VCaP (cell line): ENCODE data around the gene BTF3.

Source experiments
- H3K27ac ChIP-seq: fragments of 450-650 bp; 2 replicates; pipeline ENCODE4 v1.5.1; 2017
- TF ChIP-seq, protein P1 (sequence below): fragments of 450-650 bp; conservative IDR thresholded peaks from 2 replicates; pipeline ENCODE4 v1.5.1; 2017; ENCODE audit warnings: mild to moderate bottlenecking, moderate library complexity

The BTF3 gene

DNA sequence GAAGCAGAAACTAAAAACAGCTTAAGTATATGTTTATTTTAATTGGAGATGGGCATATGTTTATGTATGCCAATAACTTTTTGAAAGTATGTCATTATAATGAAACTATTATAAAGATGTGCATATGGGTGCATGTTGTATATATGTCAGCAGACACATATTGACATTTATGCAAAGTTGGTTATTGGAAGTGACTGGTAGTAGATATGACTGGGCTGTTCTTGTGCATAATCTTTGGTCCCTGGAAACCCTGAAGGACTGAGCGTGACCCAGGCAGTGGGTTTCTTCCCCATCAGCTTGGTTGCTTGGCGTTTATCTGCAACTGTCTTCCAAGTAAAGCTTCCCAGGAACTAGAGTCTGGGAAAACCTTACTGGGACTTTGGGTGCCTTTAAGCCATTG is 41.5 kb downstream of the BTF3 start:
- TF ChIP-seq, protein P1, sequence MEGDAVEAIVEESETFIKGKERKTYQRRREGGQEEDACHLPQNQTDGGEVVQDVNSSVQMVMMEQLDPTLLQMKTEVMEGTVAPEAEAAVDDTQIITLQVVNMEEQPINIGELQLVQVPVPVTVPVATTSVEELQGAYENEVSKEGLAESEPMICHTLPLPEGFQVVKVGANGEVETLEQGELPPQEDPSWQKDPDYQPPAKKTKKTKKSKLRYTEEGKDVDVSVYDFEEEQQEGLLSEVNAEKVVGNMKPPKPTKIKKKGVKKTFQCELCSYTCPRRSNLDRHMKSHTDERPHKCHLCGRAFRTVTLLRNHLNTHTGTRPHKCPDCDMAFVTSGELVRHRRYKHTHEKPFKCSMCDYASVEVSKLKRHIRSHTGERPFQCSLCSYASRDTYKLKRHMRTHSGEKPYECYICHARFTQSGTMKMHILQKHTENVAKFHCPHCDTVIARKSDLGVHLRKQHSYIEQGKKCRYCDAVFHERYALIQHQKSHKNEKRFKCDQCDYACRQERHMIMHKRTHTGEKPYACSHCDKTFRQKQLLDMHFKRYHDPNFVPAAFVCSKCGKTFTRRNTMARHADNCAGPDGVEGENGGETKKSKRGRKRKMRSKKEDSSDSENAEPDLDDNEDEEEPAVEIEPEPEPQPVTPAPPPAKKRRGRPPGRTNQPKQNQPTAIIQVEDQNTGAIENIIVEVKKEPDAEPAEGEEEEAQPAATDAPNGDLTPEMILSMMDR = no peak
- H3K27ac ChIP-seq = no peak overlapping the region

DNA sequence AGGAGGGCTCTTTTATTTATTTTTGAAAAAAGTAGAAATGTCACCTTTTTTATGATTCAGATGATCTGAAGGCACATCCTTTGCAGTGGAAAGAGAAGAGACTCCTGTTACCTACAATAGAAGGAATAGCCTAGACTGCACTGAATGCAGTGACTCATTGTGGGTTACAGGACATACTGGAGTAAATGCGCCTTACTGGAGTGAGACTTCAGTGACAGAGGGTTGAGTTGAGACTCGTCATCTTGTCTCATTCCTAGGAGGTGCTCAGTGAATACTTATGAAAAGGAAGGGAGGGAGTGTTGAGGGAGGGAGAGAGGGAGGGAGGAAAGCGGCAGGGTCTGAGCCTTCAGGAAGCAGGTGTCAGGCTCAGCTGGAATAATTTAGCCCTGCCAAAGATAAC is 42.0 kb downstream of the BTF3 start:
- TF ChIP-seq, protein P1 = no peak
- peak overlapping the region; percentile 88 for H3K27ac ChIP-seq

GRCh38 chr5:73542020-73542419 is 43.8 kb downstream of the BTF3 start:
- peak overlapping the region; percentile 88 for H3K27ac ChIP-seq
- TF ChIP-seq, protein P1 = no peak

DNA sequence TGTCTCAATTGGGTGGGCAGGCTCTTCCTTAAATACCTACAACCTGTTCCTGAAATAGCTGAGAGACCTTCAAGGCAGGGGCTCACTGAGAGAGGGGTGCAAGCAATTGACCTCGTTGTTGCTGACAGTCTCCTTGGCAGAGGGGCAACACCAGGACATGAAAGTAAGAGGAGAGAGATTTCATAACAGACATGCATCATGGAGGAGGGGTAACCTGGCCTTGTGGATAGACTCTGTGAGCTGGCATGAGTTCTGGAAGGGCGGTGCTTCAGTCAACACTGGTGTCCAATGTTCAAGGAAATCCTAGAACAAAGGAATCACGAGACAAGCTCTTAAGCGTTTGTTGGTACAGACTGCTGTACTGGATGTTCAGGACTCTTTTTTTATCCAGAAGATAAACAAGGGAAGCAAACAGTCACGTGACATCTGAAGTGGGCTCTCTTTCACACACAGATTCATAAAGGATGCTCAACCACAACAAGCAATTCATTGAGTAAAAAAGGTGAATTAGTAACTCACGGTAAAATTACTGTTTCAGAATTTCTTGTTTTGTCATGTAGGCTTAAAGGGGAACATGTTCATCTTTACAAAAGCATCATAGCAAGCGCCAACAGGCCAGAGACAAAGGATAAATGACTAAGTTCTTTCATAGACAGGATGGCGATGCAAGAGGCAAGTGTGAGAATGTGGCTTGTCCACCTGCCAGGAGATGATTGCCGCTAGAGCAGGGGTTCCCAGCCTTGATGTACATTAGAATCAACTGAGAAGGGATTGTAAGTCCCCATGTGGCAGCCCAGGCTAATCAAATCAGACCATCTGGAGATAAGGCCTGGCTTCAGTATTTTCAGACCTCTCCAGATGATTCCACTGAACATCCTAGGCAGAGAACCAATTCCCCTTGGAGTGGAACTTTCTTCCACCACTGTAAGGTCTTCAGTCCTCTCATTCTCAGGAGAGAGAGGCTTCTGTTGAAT is 46.5 kb downstream of the BTF3 start:
- TF ChIP-seq, protein P1 = no peak

GRCh38 chr5:73545403-73545779 is 47.1 kb downstream of the BTF3 start:
- H3K27ac ChIP-seq = peak overlapping the region; percentile 88
- TF ChIP-seq, protein P1 = no peak

More for the DNA sequence above, 46.5 kb downstream of the BTF3 start:
- H3K27ac ChIP-seq = peak overlapping the region; percentile 88

DNA sequence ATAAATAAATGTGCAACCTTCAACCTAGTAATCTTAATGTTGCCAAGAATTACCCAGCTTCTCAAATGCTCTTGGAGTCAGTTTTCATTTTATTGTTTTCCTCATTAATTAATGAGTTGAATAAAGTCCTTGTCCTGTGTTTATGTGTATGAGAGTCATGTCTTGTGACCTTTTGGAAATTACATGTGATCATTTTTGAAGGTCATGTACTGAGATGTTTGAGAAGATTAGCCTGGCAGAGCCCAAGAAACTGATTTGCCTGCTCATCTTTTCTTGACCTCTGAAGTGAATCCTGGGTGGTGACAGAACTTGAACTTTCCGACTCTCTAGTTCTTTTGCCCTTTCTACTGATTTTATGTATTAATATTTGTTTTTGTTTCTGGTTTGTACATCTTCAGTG is 51.8 kb downstream of the BTF3 start:
- TF ChIP-seq, protein P1 = no peak
- H3K27ac ChIP-seq = no peak overlapping the region; the same call in 1 of the 2 replicates

- H3K27ac ChIP-seq = no peak overlapping the region
- TF ChIP-seq, protein P1 = no peak
Measured at GRCh38 chr5:73552642-73553041, 54.4 kb downstream of the BTF3 start.
